Epithelial cell of prostate (primary cell): ENCODE data around the gene NRAP.

Experiments used
- DNase-seq: peaks from one replicate; pipeline ENCODE4 v3.0.0-alpha.2; 2011; ENCODE audit warnings: low read depth, low spot score
- H3K27ac ChIP-seq: fragments of 450-650 bp; 2 replicates; pipeline ENCODE4 v1.5.1; 2017; ENCODE audit warnings: mild to moderate bottlenecking

Gene NRAP

DNA sequence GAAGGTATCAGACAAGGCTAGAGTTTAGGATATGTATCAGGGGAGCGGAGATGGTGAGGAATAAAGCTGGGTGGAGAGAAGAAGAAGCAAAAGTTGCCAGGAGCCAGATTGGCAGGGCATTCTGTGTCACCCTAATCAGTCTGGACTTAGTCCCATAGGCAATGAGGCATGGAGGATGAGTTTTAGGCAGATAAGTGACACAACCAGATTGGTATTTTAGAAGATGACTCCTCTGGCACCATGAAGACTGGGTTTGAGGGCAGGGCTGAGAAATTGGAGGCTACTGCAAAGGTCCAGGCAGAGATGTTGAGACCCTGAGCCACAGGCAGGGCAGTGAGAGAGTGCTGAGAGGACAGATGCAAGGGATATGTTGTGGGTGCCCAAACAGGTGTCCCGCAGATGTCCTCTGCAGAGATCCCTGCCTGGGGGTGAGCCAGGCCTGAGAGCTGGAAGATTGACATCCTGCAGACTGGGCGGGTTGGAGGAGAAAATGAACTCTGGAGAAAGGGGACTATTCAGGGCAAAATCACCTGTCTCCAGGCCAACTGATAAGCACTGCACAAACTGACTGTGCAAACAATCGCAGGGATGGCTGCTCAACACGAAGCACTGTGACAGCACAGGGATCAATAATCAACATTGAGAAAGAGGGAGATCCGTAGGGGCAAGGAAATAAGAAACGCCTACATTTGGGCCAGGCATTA, 122.8 kb downstream of the NRAP start:
- no peak overlapping the region for H3K27ac ChIP-seq

DNA sequence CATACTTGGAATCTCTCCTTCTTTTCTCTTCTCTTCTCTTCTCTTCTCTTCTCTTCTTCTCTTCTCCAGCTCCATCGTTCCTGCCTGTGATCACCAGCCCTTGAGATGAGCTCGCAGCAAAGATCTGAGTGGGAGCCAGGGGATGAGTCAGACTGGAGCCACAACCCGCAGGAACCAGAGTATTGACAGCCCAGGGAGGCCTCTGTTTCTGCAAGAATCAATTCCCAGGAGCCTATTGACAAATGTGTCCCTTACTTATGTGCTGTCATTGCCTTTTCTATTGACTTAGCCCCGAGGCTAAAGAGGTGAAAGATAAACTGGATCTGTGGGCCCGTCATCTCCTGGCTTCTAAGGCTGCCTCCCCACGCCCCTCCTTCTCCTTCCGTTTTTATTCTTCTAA, 124.1 kb downstream of the NRAP start:
- no peak for DNase-seq
- no peak overlapping the region for H3K27ac ChIP-seq

More for the DNA sequence above, 122.8 kb downstream of the NRAP start:
- DNase-seq, result no peak
